Progenitor cell of endocrine pancreas (in vitro differentiated cells): ENCODE data around the gene PRDM8. TPM values are rescaled to one million over a fixed set of nuclear protein-coding genes. Genes with fewer than 3 reads are reported as not detected.

Experiments
- DNase-seq: peaks from one replicate; pipeline ENCODE4 v3.0.0; 2021; ENCODE audit warnings: low spot score; ENCODE audit not compliant: unreplicated experiment
- H3K27ac Mint-ChIP-seq: 2 replicates; pipeline ENCODE4 v1.8.0; 2021; ENCODE audit warnings: mild to moderate bottlenecking, moderate library complexity, mixed read lengths
- H3K27me3 Mint-ChIP-seq: 2 replicates; pipeline ENCODE4 v1.8.0; 2021; ENCODE audit warnings: mixed read lengths
- H3K36me3 Mint-ChIP-seq: 2 replicates; pipeline ENCODE4 v1.8.0; 2022; ENCODE audit warnings: mixed read lengths; ENCODE audit not compliant: insufficient read depth
- H3K4me1 Mint-ChIP-seq: 2 replicates; pipeline ENCODE4 v1.8.0; 2021; ENCODE audit warnings: low read depth, mixed read lengths
- H3K4me3 Mint-ChIP-seq: 2 replicates; pipeline ENCODE4 v1.8.0; 2021; ENCODE audit warnings: low read depth, mild to moderate bottlenecking, moderate library complexity, mixed read lengths
- H3K9me3 Mint-ChIP-seq: 2 replicates; pipeline ENCODE4 v1.8.0; 2021; ENCODE audit warnings: low read depth, mixed read lengths
- total RNA-seq: library from RNA; stranded (reverse); gene quantifications from 2 replicates; pipeline ENCODE4 v1.2.1, GENCODE V29; 2021
- TF ChIP-seq, protein P1 (sequence below): fragments of 200-600 bp; sonication (generic); IDR thresholded peaks from one replicate; pipeline ENCODE4 v1.5.0; 2021; ENCODE audit warnings: antibody characterized with exemption, mild to moderate bottlenecking; ENCODE audit not compliant: unreplicated experiment

The PRDM8 gene
- total RNA-seq, 1 donor from 2014 or later, result 0.38 TPM

DNA sequence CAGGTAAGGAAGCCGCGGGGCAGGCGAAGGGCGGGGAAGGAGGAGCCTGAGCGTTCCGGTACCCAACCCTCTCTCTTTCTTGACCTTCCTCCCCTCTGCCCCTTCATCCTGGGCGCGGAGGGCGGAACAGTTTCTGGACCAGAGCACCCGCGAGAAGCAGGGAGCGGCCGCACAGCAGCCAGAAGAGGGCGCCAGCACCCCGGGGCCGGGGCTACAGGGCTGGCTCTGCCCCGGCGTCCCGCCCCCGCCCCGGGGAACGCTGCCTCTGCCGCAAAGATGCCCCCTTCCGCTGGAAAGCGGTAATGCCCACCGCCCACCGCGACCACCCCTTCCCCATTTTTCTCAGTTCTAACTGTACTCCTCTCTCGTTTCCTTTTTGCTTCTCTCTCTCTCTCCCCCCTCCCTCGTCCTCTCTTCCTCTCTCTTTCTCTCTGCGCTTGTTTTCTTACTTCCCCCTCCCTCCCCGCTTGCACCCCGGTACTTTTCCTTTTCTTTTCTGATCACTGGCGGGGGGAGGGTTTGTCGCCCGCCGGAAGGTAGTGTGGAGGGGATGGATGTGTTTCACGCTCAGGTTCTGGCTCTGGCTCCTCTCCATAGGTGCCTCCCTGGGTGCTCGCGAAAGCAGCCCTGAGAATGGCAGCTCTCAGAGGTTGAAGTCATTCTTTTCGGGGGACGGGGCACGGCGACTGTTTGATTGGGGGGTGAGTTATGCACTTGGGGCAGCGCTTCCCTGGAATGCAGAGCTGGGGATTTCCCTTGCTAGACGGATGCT is 13.1 kb upstream of the PRDM8 start:
- H3K27me3 Mint-ChIP-seq, result peaks cover 89% of the 10 kb centered on the region
- TF ChIP-seq, protein P1, sequence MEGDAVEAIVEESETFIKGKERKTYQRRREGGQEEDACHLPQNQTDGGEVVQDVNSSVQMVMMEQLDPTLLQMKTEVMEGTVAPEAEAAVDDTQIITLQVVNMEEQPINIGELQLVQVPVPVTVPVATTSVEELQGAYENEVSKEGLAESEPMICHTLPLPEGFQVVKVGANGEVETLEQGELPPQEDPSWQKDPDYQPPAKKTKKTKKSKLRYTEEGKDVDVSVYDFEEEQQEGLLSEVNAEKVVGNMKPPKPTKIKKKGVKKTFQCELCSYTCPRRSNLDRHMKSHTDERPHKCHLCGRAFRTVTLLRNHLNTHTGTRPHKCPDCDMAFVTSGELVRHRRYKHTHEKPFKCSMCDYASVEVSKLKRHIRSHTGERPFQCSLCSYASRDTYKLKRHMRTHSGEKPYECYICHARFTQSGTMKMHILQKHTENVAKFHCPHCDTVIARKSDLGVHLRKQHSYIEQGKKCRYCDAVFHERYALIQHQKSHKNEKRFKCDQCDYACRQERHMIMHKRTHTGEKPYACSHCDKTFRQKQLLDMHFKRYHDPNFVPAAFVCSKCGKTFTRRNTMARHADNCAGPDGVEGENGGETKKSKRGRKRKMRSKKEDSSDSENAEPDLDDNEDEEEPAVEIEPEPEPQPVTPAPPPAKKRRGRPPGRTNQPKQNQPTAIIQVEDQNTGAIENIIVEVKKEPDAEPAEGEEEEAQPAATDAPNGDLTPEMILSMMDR, result peak; percentile 95
- peak; percentile 80 for DNase-seq
- H3K9me3 Mint-ChIP-seq, result peaks cover 3% of the 10 kb centered on the region
- no peaks in the 10 kb centered on the region for H3K36me3 Mint-ChIP-seq
- peaks cover 13% of the 10 kb centered on the region for H3K4me1 Mint-ChIP-seq
- peak overlapping the region; percentile 54 for H3K4me3 Mint-ChIP-seq
- peak overlapping the region; percentile 56 for H3K27ac Mint-ChIP-seq

DNA sequence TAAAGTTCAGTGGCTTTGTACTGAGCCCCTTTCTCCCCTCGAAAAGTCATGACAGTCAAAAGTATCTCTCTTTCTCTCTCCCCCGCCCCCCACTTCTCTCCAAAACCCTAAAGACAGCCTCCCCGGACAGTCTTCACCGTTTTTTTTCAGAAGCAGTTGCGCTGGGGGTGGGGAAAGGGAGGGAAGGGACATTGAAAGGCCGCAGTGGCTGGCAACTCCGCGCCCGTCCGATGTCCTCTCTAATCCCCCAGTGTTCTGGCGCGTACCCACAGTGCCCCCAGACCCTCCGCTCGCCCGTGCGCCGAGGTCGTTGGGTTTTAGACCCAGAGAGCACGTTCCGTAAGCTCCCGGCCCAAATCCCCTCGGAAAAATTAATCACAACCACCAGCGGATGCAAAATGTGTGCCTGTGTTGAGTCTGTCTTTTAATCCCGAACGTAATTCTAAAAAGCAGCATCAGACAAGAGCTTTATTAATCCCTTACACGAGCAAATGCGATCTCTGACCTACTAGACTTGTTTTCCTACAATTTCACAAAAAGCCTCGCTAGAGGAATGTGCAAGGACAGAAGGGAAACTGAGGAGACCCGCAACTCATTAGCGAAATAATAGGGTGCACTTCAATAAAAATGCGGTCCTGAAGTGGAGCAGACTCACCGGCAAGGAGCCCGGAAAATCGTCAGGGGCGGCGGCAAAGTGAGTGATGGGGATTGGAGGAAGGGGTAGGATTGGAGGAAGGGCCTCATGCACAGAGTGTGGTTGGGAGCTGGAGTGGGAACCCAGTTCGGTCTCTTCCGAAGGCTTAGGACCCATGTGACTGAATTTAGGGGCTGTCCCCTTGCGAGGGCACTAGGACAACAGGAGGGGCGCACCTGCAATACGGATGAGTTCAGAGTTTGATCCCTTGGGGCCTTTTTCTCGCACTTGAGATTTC is 12.2 kb upstream of the PRDM8 start:
- no peak for DNase-seq
- Mint-ChIP-seq H3K27me3 (peaks cover 91% of the 10 kb centered on the region), H3K36me3 (no peaks in the 10 kb centered on the region), H3K9me3 (no peaks in the 10 kb centered on the region), H3K27ac (no peak overlapping the region), H3K4me3 (peak overlapping the region; percentile 54), H3K4me1 (peaks cover 13% of the 10 kb centered on the region)
- TF ChIP-seq, protein P1, result no peak

DNA sequence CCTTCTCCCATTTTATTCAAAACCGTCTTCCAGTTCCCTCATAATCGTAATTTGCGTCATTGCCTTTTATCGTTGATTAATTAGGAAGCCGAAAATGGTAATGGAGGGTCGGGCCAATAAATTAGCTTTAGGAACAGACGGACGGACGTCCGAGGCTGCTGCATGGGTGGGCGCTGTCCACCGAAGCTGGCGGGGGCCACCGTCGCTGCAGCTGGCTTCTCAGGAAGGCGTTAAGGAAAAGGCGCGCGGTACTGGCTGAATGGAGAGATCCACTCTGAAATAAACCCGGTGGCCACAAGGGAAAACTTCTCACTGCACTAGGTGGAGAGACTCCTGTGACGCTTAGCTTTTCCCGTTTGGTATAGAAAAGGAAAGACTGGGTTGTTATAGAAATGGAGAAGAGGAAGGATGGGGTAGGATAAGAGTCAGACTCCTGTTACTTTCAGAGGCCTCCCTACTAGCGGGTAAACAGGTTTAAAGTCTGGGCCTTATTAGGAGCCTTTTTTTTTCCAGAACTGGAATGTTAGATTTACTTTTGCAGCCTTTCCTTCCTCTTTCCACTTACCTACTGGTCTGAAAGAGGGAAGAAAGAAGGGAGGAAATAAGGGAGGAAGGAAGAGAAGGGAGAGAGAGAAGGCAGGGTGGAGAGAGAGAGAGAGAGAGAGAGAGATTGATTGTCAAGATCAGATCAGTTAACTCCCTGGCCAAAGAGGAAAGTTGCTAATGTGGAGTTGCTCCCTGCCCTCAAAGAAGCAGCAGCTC is 11.3 kb upstream of the PRDM8 start:
- H3K9me3 Mint-ChIP-seq, result no peaks in the 10 kb centered on the region
- H3K27ac Mint-ChIP-seq, result peak overlapping the region; percentile 59
- H3K4me3 Mint-ChIP-seq, result no peak overlapping the region
- H3K27me3 Mint-ChIP-seq, result peaks cover 93% of the 10 kb centered on the region
- peaks cover 13% of the 10 kb centered on the region for H3K4me1 Mint-ChIP-seq
- no peaks in the 10 kb centered on the region for H3K36me3 Mint-ChIP-seq
- no peak for DNase-seq
- TF ChIP-seq, protein P1, result no peak

DNA sequence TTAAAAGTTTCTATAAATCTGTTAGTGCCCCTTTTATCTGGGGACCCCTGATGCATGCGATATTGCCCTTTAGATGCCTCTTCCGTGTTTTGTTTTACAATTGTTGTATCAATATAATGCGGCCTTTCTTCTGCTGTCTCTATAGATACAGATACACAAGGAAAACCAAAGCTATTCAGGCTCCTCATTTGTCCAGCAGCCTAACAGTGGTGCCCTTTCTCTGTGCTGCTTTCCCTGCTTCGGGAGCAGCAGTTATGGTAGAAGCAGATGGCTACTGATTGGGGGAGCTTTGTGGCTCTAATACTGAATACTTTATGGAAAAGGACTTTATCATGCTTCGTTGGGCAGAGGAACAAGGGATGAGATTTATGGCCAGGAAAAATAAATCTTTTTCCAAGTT is 10.6 kb upstream of the PRDM8 start:
- no peaks in the 10 kb centered on the region for H3K9me3 Mint-ChIP-seq
- H3K36me3 Mint-ChIP-seq, result no peaks in the 10 kb centered on the region
- no peak overlapping the region for H3K27ac Mint-ChIP-seq
- H3K4me3 Mint-ChIP-seq, result no peak overlapping the region
- peaks cover 95% of the 10 kb centered on the region for H3K27me3 Mint-ChIP-seq
- H3K4me1 Mint-ChIP-seq, result peaks cover 13% of the 10 kb centered on the region
- DNase-seq, result no peak
- TF ChIP-seq, protein P1, result no peak

DNA sequence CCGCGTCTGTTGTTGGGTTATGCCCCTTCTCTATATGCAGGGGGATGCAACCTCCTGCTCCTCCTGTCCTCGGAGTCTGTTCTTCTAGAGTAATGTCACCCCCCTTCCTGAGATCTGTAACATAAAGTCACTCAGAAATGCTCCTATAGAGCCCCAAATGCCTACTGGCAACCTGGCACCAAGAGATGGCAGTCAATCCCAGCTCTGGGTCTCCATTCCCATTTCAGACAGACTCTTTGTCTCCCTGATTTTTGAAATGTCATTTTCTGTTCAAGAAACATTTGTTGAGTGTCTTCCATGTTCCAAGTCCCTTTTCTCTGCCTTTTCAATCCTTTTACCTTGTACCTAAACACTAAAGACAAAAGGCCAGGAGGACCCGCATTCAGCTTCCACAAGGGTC is 9.6 kb upstream of the PRDM8 start:
- Mint-ChIP-seq H3K36me3 (no peaks in the 10 kb centered on the region), H3K9me3 (no peaks in the 10 kb centered on the region), H3K4me3 (no peak overlapping the region), H3K27ac (no peak overlapping the region), H3K4me1 (peaks cover 13% of the 10 kb centered on the region), H3K27me3 (peaks cover 95% of the 10 kb centered on the region)
- TF ChIP-seq, protein P1, result no peak
- DNase-seq, result no peak
